Cardiac muscle cell (in vitro differentiated cells and primary cell): ENCODE results near the gene PLD6. TPM values are rescaled to one million over a fixed set of nuclear protein-coding genes. Genes with fewer than 3 reads are reported as not detected.

Experiments
- DNase-seq, 2 donors: peaks; one replicate each; pipeline versions ENCODE4 v3.0.0 to v3.0.0-alpha.2; 2010 to 2017; ENCODE audit warnings: low read depth in 1 of 2, low spot score in 1 of 2
- H3K27ac ChIP-seq: fragments of 200-600 bp; sonication (generic); 2 replicates; pipeline ENCODE4 v1.5.1; 2016
- H3K27me3 ChIP-seq: fragments of 200-600 bp; sonication (generic); 2 replicates; pipeline ENCODE4 v1.6.0; 2016; ENCODE audit warnings: control low read depth
- H3K36me3 ChIP-seq: fragments of 200-600 bp; sonication (generic); 2 replicates; pipeline ENCODE4 v1.5.1; 2016; ENCODE audit warnings: control low read depth
- H3K4me1 ChIP-seq: fragments of 200-600 bp; sonication (generic); 2 replicates; pipeline ENCODE4 v1.8.1; 2017; ENCODE audit warnings: low read depth, mild to moderate bottlenecking, mixed run types
- H3K4me3 ChIP-seq: fragments of 200-600 bp; sonication (generic); 2 replicates; pipeline ENCODE4 v1.5.1; 2016; ENCODE audit warnings: mild to moderate bottlenecking
- H3K9me3 ChIP-seq: fragments of 200-600 bp; sonication (generic); 2 replicates; pipeline ENCODE4 v1.5.1; 2017; ENCODE audit warnings: low read depth, mild to moderate bottlenecking, control low read depth
- polyA plus RNA-seq: library from polyadenylated mRNA; unstranded; fragments of >200 nt; fragmentation: Nextera tagmentation; extraction: Ambion mirVana; gene quantifications from 2 replicates; pipeline ENCODE4 v1.2.1, GENCODE V29; 2016
- total RNA-seq: library from RNA; depleted of rRNA; stranded (reverse); fragments of >200 nt; gene quantifications from 2 replicates; pipeline ENCODE4 v1.2.3, GENCODE V29; 2016
- TF ChIP-seq, protein P1 (sequence below): IDR thresholded peaks from 2 replicates; pipeline ENCODE4 v1.5.1; 2012; ENCODE audit warnings: low read depth, mild to moderate bottlenecking, low read length

PLD6 gene
- total and polyA plus RNA-seq, 2 experiments from 2014 or later: 0.51 to 1.1 TPM

DNA sequence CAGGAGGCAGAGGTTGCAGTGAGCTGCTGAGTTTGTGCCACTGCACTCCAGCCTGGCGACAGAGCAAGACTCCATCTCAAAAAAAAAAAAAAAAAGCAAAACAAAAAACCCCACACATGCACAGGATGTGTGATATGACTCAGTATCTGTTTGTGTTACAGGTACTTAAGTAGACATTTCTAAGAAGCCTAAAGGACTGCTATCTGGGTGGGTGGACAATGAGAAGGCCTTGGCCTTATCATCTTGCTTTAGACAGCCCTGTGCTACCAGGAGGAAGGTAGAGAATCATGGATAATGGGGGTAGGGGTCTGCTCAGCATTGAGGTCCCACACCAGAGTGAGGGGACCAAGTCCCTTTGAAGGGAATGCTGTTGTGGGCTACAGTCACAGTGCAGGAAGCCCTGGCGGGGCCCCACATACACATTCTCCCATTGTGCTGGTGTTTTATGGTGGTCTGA is 26.7 kb downstream of the PLD6 start:
- H3K4me3 ChIP-seq: no peak overlapping the region
- no peaks in the 10 kb centered on the region for H3K9me3 ChIP-seq
- DNase-seq: no peak
- H3K27me3 ChIP-seq: no peaks in the 10 kb centered on the region
- peaks cover 44% of the 10 kb centered on the region for H3K36me3 ChIP-seq
- H3K4me1 ChIP-seq: peaks cover 11% of the 10 kb centered on the region
- no peak overlapping the region for H3K27ac ChIP-seq
- TF ChIP-seq, protein P1, sequence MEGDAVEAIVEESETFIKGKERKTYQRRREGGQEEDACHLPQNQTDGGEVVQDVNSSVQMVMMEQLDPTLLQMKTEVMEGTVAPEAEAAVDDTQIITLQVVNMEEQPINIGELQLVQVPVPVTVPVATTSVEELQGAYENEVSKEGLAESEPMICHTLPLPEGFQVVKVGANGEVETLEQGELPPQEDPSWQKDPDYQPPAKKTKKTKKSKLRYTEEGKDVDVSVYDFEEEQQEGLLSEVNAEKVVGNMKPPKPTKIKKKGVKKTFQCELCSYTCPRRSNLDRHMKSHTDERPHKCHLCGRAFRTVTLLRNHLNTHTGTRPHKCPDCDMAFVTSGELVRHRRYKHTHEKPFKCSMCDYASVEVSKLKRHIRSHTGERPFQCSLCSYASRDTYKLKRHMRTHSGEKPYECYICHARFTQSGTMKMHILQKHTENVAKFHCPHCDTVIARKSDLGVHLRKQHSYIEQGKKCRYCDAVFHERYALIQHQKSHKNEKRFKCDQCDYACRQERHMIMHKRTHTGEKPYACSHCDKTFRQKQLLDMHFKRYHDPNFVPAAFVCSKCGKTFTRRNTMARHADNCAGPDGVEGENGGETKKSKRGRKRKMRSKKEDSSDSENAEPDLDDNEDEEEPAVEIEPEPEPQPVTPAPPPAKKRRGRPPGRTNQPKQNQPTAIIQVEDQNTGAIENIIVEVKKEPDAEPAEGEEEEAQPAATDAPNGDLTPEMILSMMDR: no peak

DNA sequence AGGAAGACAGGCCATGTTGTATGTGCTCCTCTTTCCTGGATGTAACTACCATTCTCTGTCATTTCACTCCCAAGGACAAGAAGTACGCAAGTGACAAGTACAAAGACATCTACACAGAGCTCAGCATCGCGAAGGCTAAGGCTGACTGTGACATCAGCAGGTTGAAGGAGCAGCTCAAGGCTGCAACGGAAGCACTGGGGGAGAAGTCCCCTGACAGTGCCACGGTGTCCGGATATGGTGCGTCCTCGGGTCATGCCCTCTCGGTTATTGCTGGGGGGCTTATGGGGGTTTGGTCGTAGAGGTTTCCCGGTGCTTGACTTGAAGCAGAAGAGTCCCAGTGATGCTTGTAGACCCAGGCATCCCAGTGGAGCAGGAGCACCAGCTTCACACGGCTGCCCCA is 29.0 kb downstream of the PLD6 start:
- TF ChIP-seq, protein P1: no peak

DNA sequence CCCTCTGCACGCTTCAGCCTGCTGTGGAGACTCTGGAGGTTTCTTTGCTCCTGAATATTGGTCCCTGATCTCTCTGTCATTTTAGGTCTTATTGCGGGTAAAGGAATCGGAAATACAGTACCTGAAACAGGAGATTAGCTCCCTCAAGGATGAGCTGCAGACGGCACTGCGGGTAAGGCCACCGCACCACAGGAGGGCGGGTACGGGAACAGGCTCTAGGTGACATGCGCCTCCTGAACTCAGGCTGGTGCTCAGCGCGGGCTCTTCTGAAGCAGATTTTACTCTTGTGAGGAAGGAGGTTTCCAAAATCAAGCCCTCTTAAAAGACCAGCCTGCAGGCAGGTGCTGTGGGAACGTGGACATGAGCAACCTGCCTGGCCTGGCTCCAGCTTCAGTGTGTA is 29.8 kb downstream of the PLD6 start:
- Histone ChIP-seq H3K36me3 (peaks cover 70% of the 10 kb centered on the region), H3K4me3 (no peak overlapping the region), H3K9me3 (no peaks in the 10 kb centered on the region), H3K27me3 (no peaks in the 10 kb centered on the region), H3K4me1 (peaks cover 5% of the 10 kb centered on the region), H3K27ac (no peak overlapping the region)
- TF ChIP-seq, protein P1: no peak
- no peak for DNase-seq

More for the DNA sequence above, 29.0 kb downstream of the PLD6 start:
- Histone ChIP-seq H3K4me1 (no peaks in the 10 kb centered on the region), H3K27ac (no peak overlapping the region), H3K36me3 (peaks cover 65% of the 10 kb centered on the region), H3K9me3 (no peaks in the 10 kb centered on the region), H3K4me3 (no peak overlapping the region), H3K27me3 (no peaks in the 10 kb centered on the region)
- DNase-seq: no peak

DNA sequence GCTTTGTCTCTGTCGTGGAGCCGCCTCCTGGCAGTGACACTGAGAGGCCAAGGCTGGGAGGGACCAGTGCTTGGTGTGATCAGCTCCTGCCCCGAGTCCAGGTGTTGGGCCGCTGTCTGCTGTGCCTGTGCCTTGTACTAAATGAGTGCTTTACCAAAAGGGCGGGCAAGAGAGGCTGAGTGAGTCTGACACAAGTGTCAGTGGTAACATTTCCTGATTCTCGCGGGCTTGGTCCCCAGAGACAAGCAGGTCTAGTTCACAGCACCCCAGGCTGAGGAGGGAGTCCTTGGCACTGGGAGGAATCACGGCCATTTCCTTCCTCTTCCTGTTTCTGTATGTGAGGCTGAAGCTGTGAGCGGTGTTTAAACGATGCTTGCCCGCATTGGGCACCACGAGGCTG is 30.2 kb downstream of the PLD6 start:
- DNase-seq: no peak
- H3K4me3 ChIP-seq: no peak overlapping the region
- H3K4me1 ChIP-seq: peaks cover 9% of the 10 kb centered on the region
- no peaks in the 10 kb centered on the region for H3K27me3 ChIP-seq
- TF ChIP-seq, protein P1: no peak
- H3K36me3 ChIP-seq: peaks cover 70% of the 10 kb centered on the region
- no peak overlapping the region for H3K27ac ChIP-seq
- H3K9me3 ChIP-seq: no peaks in the 10 kb centered on the region

DNA sequence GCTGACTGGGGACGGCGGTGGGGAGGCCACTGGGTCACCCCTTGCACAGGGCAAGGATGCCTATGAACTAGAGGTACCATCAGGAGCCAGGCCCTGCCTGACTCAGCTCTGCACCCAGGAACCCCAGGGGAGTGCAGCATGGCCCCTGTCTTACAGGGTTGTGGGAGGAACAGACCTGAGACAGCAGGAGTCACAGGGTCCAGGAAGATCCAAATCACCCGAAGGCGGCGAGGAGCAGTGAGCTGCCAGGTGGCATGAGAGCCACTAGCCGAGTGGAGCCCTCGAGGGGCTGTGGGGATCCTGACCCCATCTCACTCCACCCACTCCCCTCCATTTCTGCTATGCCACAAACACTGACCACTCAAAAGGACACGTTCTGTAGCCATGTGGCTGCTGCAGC is 30.8 kb downstream of the PLD6 start:
- H3K4me1 ChIP-seq: peaks cover 15% of the 10 kb centered on the region
- DNase-seq: no peak
- H3K4me3 ChIP-seq: no peak overlapping the region
- no peaks in the 10 kb centered on the region for H3K27me3 ChIP-seq
- no peaks in the 10 kb centered on the region for H3K9me3 ChIP-seq
- H3K27ac ChIP-seq: no peak overlapping the region
- TF ChIP-seq, protein P1: no peak
- H3K36me3 ChIP-seq: peaks cover 64% of the 10 kb centered on the region

DNA sequence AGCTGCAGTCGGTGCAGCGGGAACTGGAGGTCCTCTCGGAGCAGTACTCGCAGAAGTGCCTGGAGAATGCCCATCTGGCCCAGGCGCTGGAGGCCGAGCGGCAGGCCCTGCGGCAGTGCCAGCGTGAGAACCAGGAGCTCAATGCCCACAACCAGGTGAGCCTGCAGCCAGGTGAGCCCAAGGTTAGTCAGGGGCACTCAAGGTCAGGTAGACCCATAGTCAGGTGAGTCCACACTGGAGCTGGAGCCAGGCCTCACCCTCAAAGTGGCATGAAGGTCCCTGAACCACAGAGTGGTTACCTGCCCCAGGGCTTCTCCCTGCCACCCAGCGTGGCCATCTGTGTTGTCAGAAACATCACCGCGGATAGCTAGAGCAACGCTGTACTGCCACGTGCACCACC is 32.2 kb downstream of the PLD6 start:
- no peak overlapping the region for H3K4me3 ChIP-seq
- H3K4me1 ChIP-seq: peaks cover 25% of the 10 kb centered on the region
- TF ChIP-seq, protein P1: no peak
- no peak overlapping the region for H3K27ac ChIP-seq
- no peak for DNase-seq
- H3K27me3 ChIP-seq: no peaks in the 10 kb centered on the region
- H3K36me3 ChIP-seq: peaks cover 60% of the 10 kb centered on the region
- no peaks in the 10 kb centered on the region for H3K9me3 ChIP-seq
